WTC11 (cell line): ENCODE measurements around the gene UGP2.

ENCODE experiments used
- SP1 ChIP-seq: sonication (generic); formaldehyde crosslinking; conservative IDR thresholded peaks from 2 replicates; pipeline ENCODE4 v1.8.1; 2022; ENCODE audit warnings: missing genetic modification reagents
- ZNF423 ChIP-seq: fragments of 250-450 bp; sonication (Bioruptor Pico); IDR thresholded peaks from 2 replicates; pipeline ENCODE4 v2.1.2; 2022; ENCODE audit warnings: mild to moderate bottlenecking, moderate library complexity
- TF ChIP-seq, protein P1 (sequence below): sonication (generic); formaldehyde crosslinking; IDR thresholded peaks from 2 replicates; pipeline ENCODE4 v1.8.0; 2022; ENCODE audit warnings: mild to moderate bottlenecking, missing genetic modification reagents
- TF ChIP-seq, protein P2 (sequence below): sonication (generic); formaldehyde crosslinking; IDR thresholded peaks from 2 replicates; pipeline ENCODE4 v1.8.0; 2023; ENCODE audit warnings: missing genetic modification reagents, mild to moderate bottlenecking, borderline replicate concordance
- TF ChIP-seq, protein P3 (sequence below): fragments of 200-600 bp; IDR thresholded peaks from 2 replicates; pipeline ENCODE4 v1.8.0; 2022; ENCODE audit warnings: antibody characterized with exemption
- TF ChIP-seq, protein P4 (sequence below): fragments of 250-450 bp; sonication (Bioruptor Pico); IDR thresholded peaks from 2 replicates; pipeline ENCODE4 v2.1.2; 2022; ENCODE audit warnings: mild to moderate bottlenecking, moderate library complexity
- TF ChIP-seq, protein P5 (sequence below): sonication (generic); formaldehyde crosslinking; IDR thresholded peaks from 2 replicates; pipeline ENCODE4 v1.8.1; 2022; ENCODE audit warnings: low read depth, missing genetic modification reagents, borderline replicate concordance

DNA sequence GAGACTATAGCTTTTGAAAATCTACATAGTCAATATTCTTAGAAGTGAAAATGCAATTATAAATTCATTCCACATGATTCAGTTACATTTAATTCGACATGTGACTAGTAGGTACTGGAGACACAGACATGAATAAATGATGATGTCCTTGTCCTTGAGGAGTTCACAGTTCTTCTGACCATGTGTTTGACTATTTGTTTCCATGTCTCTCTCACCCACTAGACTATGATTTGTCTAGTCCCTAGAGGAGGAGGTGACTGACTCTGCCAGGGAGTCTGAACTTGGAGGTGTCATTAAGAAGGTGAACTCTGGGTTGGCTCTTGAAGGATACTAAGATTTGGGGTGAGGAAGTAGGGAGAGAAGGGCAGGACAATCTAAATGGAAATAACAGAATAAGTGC is 20.7 kb upstream of the UGP2 start:
- TF ChIP-seq, protein P1, sequence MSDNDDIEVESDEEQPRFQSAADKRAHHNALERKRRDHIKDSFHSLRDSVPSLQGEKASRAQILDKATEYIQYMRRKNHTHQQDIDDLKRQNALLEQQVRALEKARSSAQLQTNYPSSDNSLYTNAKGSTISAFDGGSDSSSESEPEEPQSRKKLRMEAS (CRISPR knock-in tag), result no peak
- TF ChIP-seq, protein P2, sequence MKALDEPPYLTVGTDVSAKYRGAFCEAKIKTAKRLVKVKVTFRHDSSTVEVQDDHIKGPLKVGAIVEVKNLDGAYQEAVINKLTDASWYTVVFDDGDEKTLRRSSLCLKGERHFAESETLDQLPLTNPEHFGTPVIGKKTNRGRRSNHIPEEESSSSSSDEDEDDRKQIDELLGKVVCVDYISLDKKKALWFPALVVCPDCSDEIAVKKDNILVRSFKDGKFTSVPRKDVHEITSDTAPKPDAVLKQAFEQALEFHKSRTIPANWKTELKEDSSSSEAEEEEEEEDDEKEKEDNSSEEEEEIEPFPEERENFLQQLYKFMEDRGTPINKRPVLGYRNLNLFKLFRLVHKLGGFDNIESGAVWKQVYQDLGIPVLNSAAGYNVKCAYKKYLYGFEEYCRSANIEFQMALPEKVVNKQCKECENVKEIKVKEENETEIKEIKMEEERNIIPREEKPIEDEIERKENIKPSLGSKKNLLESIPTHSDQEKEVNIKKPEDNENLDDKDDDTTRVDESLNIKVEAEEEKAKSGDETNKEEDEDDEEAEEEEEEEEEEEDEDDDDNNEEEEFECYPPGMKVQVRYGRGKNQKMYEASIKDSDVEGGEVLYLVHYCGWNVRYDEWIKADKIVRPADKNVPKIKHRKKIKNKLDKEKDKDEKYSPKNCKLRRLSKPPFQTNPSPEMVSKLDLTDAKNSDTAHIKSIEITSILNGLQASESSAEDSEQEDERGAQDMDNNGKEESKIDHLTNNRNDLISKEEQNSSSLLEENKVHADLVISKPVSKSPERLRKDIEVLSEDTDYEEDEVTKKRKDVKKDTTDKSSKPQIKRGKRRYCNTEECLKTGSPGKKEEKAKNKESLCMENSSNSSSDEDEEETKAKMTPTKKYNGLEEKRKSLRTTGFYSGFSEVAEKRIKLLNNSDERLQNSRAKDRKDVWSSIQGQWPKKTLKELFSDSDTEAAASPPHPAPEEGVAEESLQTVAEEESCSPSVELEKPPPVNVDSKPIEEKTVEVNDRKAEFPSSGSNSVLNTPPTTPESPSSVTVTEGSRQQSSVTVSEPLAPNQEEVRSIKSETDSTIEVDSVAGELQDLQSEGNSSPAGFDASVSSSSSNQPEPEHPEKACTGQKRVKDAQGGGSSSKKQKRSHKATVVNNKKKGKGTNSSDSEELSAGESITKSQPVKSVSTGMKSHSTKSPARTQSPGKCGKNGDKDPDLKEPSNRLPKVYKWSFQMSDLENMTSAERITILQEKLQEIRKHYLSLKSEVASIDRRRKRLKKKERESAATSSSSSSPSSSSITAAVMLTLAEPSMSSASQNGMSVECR (CRISPR knock-in tag), result no peak
- TF ChIP-seq, protein P3, sequence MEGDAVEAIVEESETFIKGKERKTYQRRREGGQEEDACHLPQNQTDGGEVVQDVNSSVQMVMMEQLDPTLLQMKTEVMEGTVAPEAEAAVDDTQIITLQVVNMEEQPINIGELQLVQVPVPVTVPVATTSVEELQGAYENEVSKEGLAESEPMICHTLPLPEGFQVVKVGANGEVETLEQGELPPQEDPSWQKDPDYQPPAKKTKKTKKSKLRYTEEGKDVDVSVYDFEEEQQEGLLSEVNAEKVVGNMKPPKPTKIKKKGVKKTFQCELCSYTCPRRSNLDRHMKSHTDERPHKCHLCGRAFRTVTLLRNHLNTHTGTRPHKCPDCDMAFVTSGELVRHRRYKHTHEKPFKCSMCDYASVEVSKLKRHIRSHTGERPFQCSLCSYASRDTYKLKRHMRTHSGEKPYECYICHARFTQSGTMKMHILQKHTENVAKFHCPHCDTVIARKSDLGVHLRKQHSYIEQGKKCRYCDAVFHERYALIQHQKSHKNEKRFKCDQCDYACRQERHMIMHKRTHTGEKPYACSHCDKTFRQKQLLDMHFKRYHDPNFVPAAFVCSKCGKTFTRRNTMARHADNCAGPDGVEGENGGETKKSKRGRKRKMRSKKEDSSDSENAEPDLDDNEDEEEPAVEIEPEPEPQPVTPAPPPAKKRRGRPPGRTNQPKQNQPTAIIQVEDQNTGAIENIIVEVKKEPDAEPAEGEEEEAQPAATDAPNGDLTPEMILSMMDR, result no peak
- TF ChIP-seq, protein P4, sequence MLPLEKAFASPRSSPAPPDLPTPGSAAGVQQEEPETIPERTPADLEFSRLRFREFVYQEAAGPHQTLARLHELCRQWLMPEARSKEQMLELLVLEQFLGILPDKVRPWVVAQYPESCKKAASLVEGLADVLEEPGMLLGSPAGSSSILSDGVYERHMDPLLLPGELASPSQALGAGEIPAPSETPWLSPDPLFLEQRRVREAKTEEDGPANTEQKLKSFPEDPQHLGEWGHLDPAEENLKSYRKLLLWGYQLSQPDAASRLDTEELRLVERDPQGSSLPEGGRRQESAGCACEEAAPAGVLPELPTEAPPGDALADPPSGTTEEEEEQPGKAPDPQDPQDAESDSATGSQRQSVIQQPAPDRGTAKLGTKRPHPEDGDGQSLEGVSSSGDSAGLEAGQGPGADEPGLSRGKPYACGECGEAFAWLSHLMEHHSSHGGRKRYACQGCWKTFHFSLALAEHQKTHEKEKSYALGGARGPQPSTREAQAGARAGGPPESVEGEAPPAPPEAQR (CRISPR knock-in tag), result no peak
- TF ChIP-seq SP1 (no peak), ZNF423 (CRISPR knock-in tag) (no peak)
- TF ChIP-seq, protein P5, sequence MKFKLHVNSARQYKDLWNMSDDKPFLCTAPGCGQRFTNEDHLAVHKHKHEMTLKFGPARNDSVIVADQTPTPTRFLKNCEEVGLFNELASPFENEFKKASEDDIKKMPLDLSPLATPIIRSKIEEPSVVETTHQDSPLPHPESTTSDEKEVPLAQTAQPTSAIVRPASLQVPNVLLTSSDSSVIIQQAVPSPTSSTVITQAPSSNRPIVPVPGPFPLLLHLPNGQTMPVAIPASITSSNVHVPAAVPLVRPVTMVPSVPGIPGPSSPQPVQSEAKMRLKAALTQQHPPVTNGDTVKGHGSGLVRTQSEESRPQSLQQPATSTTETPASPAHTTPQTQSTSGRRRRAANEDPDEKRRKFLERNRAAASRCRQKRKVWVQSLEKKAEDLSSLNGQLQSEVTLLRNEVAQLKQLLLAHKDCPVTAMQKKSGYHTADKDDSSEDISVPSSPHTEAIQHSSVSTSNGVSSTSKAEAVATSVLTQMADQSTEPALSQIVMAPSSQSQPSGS (CRISPR knock-in tag), result no peak
